GM23338 (cell line): ENCODE data around the gene ELOVL2. TPM values are rescaled to one million over a fixed set of nuclear protein-coding genes. Genes with fewer than 3 reads are reported as not detected.

ENCODE experiments used
- ATAC-seq: fragments of 200-7000 bp; cut with Tn5 transposase; 3 replicates; pipeline ENCODE4 v1.9.1; 2020
- DNase-seq: peaks from one replicate; pipeline ENCODE4 v3.0.0-alpha.2; 2015; ENCODE audit warnings: low spot score
- H2AFZ ChIP-seq: fragments of 200-600 bp; sonication (generic); 2 replicates; pipeline ENCODE4 v1.8.0; 2016; ENCODE audit warnings: antibody characterized with exemption, mild to moderate bottlenecking, moderate library complexity
- H3F3A ChIP-seq: fragments of 200-600 bp; sonication (generic); replicated peaks from 2 replicates; pipeline ENCODE4 v1.8.0; 2017; ENCODE audit warnings: antibody characterized with exemption, mixed run types, low read depth
- H3K27ac ChIP-seq: fragments of 200-600 bp; sonication (generic); 2 replicates; pipeline ENCODE4 v1.6.1; 2016; ENCODE audit warnings: low read depth
- H3K27me3 ChIP-seq: fragments of 200-600 bp; sonication (generic); 2 replicates; pipeline ENCODE4 v1.8.0; 2016; ENCODE audit warnings: mild to moderate bottlenecking, mixed run types, moderate library complexity; ENCODE audit not compliant: insufficient read depth
- H3K36me3 ChIP-seq: fragments of 200-600 bp; sonication (generic); 2 replicates; pipeline ENCODE4 v1.8.0; 2016; ENCODE audit warnings: mild to moderate bottlenecking; ENCODE audit not compliant: insufficient read depth
- H3K4me1 ChIP-seq: fragments of 200-600 bp; sonication (generic); 2 replicates; pipeline ENCODE4 v1.8.0; 2016; ENCODE audit warnings: mild to moderate bottlenecking, moderate library complexity; ENCODE audit not compliant: insufficient read depth
- H3K4me2 ChIP-seq: fragments of 200-600 bp; sonication (generic); 2 replicates; pipeline ENCODE4 v1.7.1; 2017; ENCODE audit warnings: mixed run types
- H3K4me3 ChIP-seq: fragments of 200-600 bp; sonication (generic); 2 replicates; pipeline ENCODE4 v1.6.1; 2016; ENCODE audit warnings: mixed run types
- H3K79me2 ChIP-seq: fragments of 200-600 bp; sonication (generic); replicated peaks from 2 replicates; pipeline ENCODE4 v1.8.0; 2017; ENCODE audit warnings: mild to moderate bottlenecking; ENCODE audit not compliant: insufficient read depth
- H3K9me2 ChIP-seq: fragments of 200-600 bp; sonication (generic); 2 replicates; pipeline ENCODE4 v1.8.0; 2017; ENCODE audit not compliant: insufficient read depth
- H4K20me1 ChIP-seq: fragments of 200-600 bp; sonication (generic); replicated peaks from 2 replicates; pipeline ENCODE4 v1.8.0; 2017; ENCODE audit warnings: mild to moderate bottlenecking; ENCODE audit not compliant: insufficient read depth
- H3K27ac Mint-ChIP-seq: 2 replicates; pipeline ENCODE4 v1.8.0; 2020; ENCODE audit warnings: inconsistent platforms, mild to moderate bottlenecking, moderate library complexity, mixed read lengths
- H3K27me3 Mint-ChIP-seq: 3 replicates; pipeline ENCODE4 v1.8.0; 2022; ENCODE audit warnings: low read depth, mild to moderate bottlenecking, moderate library complexity, mixed read lengths, inconsistent platforms; ENCODE audit not compliant: insufficient read depth, poor library complexity
- H3K36me3 Mint-ChIP-seq: 3 replicates; pipeline ENCODE4 v1.8.0; 2021; ENCODE audit warnings: low read depth, mild to moderate bottlenecking, inconsistent platforms, moderate library complexity, mixed read lengths
- H3K4me1 Mint-ChIP-seq: 3 replicates; pipeline ENCODE4 v1.8.0; 2020; ENCODE audit warnings: mild to moderate bottlenecking, inconsistent platforms, mixed read lengths
- H3K4me3 Mint-ChIP-seq: 3 replicates; pipeline ENCODE4 v1.8.0; 2021; ENCODE audit warnings: moderate library complexity, mild to moderate bottlenecking, inconsistent platforms, mixed read lengths
- H3K9me3 Mint-ChIP-seq: 3 replicates; pipeline ENCODE4 v1.8.0; 2020; ENCODE audit warnings: moderate library complexity, mild to moderate bottlenecking, inconsistent platforms, mixed read lengths
- CREB1 ChIP-seq: fragments of 250-450 bp; sonication (Bioruptor Pico); IDR thresholded peaks from 2 replicates; pipeline ENCODE4 v1.5.0; 2020; ENCODE audit warnings: low read depth, mild to moderate bottlenecking, moderate library complexity
- CTCF ChIP-seq, 2 experiments: fragments of 200-600 bp in 1 of 2; sonication (generic) in 1 of 2; conservative IDR thresholded peaks; 2 replicates each; pipeline versions ENCODE4 v1.5.1 to v1.6.1; 2016 to 2017; ENCODE audit warnings: antibody characterized with exemption in 2 of 2, low read depth in 2 of 2, mild to moderate bottlenecking in 2 of 2, moderate library complexity in 1 of 2
- ETS1 ChIP-seq: IDR thresholded peaks from 2 replicates; pipeline ENCODE4 v1.6.1; 2016; ENCODE audit warnings: antibody characterized with exemption
- EZH2 ChIP-seq: fragments of 200-600 bp; sonication (generic); IDR thresholded peaks from one replicate; pipeline ENCODE4 v1.8.0; 2017; ENCODE audit warnings: antibody characterized with exemption, mild to moderate bottlenecking, low read depth; ENCODE audit not compliant: unreplicated experiment
- EZH2phosphoT487 ChIP-seq: fragments of 200-600 bp; sonication (generic); IDR thresholded peaks from one replicate; pipeline ENCODE4 v1.8.1; 2018; ENCODE audit warnings: antibody characterized with exemption; ENCODE audit not compliant: unreplicated experiment
- JUNB ChIP-seq: IDR thresholded peaks from one replicate; pipeline ENCODE4 v1.6.1; 2016; ENCODE audit warnings: antibody characterized with exemption; ENCODE audit not compliant: unreplicated experiment
- NANOG ChIP-seq: IDR thresholded peaks from 2 replicates; pipeline ENCODE4 v1.6.1; 2016; ENCODE audit warnings: antibody characterized with exemption, borderline replicate concordance
- POLR2AphosphoS5 ChIP-seq: IDR thresholded peaks from 2 replicates; pipeline ENCODE4 v1.6.1; 2016; ENCODE audit warnings: antibody characterized with exemption, low read depth
- REST ChIP-seq: IDR thresholded peaks from one replicate; pipeline ENCODE4 v1.6.1; 2018; ENCODE audit warnings: antibody characterized with exemption; ENCODE audit not compliant: unreplicated experiment
- STAT1 ChIP-seq: IDR thresholded peaks from one replicate; pipeline ENCODE4 v1.6.1; 2016; ENCODE audit warnings: antibody characterized with exemption; ENCODE audit not compliant: unreplicated experiment
- ZNF114 ChIP-seq: fragments of 250-450 bp; sonication (Bioruptor Pico); IDR thresholded peaks from 2 replicates; pipeline ENCODE4 v1.5.0; 2020; ENCODE audit warnings: mild to moderate bottlenecking, moderate library complexity
- ZNF331 ChIP-seq: fragments of 250-450 bp; sonication (Bioruptor Pico); IDR thresholded peaks from 2 replicates; pipeline ENCODE4 v1.5.0; 2020; ENCODE audit warnings: low read depth, mild to moderate bottlenecking, moderate library complexity
- ZNF462 ChIP-seq: fragments of 250-450 bp; sonication (Bioruptor Pico); IDR thresholded peaks from 2 replicates; pipeline ENCODE4 v1.5.0; 2020; ENCODE audit warnings: mild to moderate bottlenecking, moderate library complexity
- polyA plus RNA-seq: library from polyadenylated mRNA; unstranded; fragments of >200 nt; fragmentation: Nextera tagmentation; extraction: Ambion mirVana; gene quantifications from 2 replicates; pipeline ENCODE4 v1.2.1, GENCODE V29; 2016
- total RNA-seq: library from RNA; depleted of rRNA; stranded (reverse); fragments of >200 nt; shearing (Covaris generic); gene quantifications from 2 replicates; pipeline ENCODE4 v1.2.3, GENCODE V29; 2014

The ELOVL2 gene
- total and polyA plus RNA-seq, 2 experiments from 2014 or later: 1.2 to 1.6 TPM

GRCh38 chr6:11058406-11058805 is 14.3 kb upstream of the ELOVL2 start:
- Histone ChIP-seq H3K79me2 (no peaks in the 10 kb centered on the region), H3F3A (no peaks in the 10 kb centered on the region), H3K4me2 (no peak overlapping the region), H2AFZ (no peak overlapping the region), H3K27ac (no peak overlapping the region), H3K4me3 (no peak overlapping the region), H3K4me1 (no peaks in the 10 kb centered on the region), H3K9me2 (no peaks in the 10 kb centered on the region), H3K36me3 (no peaks in the 10 kb centered on the region), H3K27me3 (no peaks in the 10 kb centered on the region), H4K20me1 (no peaks in the 10 kb centered on the region)
- Mint-ChIP-seq H3K4me3 (no peak overlapping the region), H3K27ac (no peak overlapping the region), H3K9me3 (no peaks in the 10 kb centered on the region), H3K36me3 (no peaks in the 10 kb centered on the region), H3K27me3 (no peaks in the 10 kb centered on the region), H3K4me1 (no peaks in the 10 kb centered on the region)
- TF ChIP-seq ZNF114 (CRISPR knock-in tag): no peak
- TF ChIP-seq NANOG: no peak
- no peak for TF ChIP-seq EZH2
- no peak for TF ChIP-seq ZNF331 (CRISPR knock-in tag)
- TF ChIP-seq CTCF (conservative IDR thresholded peaks at IDR 0.05; ENCODE audit: low read depth in 2 of 2): no peak
- no peak for TF ChIP-seq POLR2AphosphoS5
- TF ChIP-seq JUNB: no peak
- no peak for TF ChIP-seq ZNF462 (CRISPR knock-in tag)
- no peak for TF ChIP-seq ETS1
- no peak for TF ChIP-seq EZH2phosphoT487
- TF ChIP-seq REST: no peak
- no peak for TF ChIP-seq CREB1 (CRISPR knock-in tag)
- TF ChIP-seq STAT1: no peak
- no peak for DNase-seq
- ATAC-seq: no peak
